Common myeloid progenitor, CD34-positive (primary cell): Measurements from ENCODE around the gene PPP1R3F.
"Not testable (repeated sequence)": the region's sequence is repeated elsewhere in the genome, so short reads cannot be mapped to it uniquely, and the experiment has no call there.

ENCODE experiments used
- CTCF ChIA-PET: fragments of 350-600 bp; sonication (Branson Sonifier 250); formaldehyde crosslinking; loops from one replicate; lab custom pipeline; 2021; ENCODE audit warnings: antibody characterized with exemption; lab: Charles Lee
- POLR2A ChIA-PET: fragments of 350-600 bp; sonication (Branson Sonifier 250); formaldehyde crosslinking; loops from one replicate; lab custom pipeline; 2021; ENCODE audit warnings: antibody characterized with exemption; lab: Charles Lee
- DNase-seq, 3 donors: peaks; one replicate each; pipeline versions ENCODE4 v3.0.0 to v3.0.0-alpha.2; 2013
- H3K27ac ChIP-seq, 2 experiments: 1 replicate in 1 of 2; 2 replicates in 1 of 2; pipeline ENCODE4 v1.7.0; 2013; ENCODE audit warnings: inconsistent platforms in 2 of 2, low read length in 2 of 2, mild to moderate bottlenecking in 2 of 2, low read depth in 1 of 2, moderate library complexity in 1 of 2; ENCODE audit not compliant: severe bottlenecking in 2 of 2, insufficient read depth in 1 of 2, poor library complexity in 1 of 2
- H3K27me3 ChIP-seq, 5 experiments: replicated peaks in 2 of 5; 1 replicate in 3 of 5; 2 replicates in 2 of 5; pipeline versions ENCODE4 v1.6.1 to v1.7.0; 2013; ENCODE audit warnings: low read length in 4 of 5, mild to moderate bottlenecking in 2 of 5, moderate library complexity in 2 of 5, inconsistent platforms in 1 of 5; ENCODE audit not compliant: insufficient read depth in 5 of 5, control insufficient read depth in 4 of 5
- H3K36me3 ChIP-seq, 4 experiments: 1 replicate in 2 of 4; 2 replicates in 2 of 4; pipeline versions ENCODE4 v1.6.1 to v1.7.0; 2013; ENCODE audit warnings: low read length in 3 of 4, control low read depth in 1 of 4, mild to moderate bottlenecking in 1 of 4; ENCODE audit not compliant: control insufficient read depth in 4 of 4, insufficient read depth in 4 of 4
- H3K4me1 ChIP-seq, 4 experiments: 1 replicate in 3 of 4; 2 replicates in 1 of 4; pipeline versions ENCODE4 v1.6.1 to v1.7.1; 2013; ENCODE audit warnings: low read length in 3 of 4, mild to moderate bottlenecking in 3 of 4, control low read depth in 1 of 4, inconsistent platforms in 1 of 4, moderate library complexity in 1 of 4; ENCODE audit not compliant: control insufficient read depth in 4 of 4, insufficient read depth in 4 of 4; ENCODE audit errors: control extremely low read depth in 1 of 4
- H3K4me3 ChIP-seq, 7 experiments: 1 replicate in 4 of 7; 2 replicates in 3 of 7; pipeline versions ENCODE4 v1.5.1 to v1.7.0; 2013; ENCODE audit warnings: mild to moderate bottlenecking in 7 of 7, low read length in 6 of 7, moderate library complexity in 6 of 7, inconsistent platforms in 2 of 7, low read depth in 2 of 7, control low read depth in 1 of 7; ENCODE audit not compliant: insufficient read depth in 4 of 7, control insufficient read depth in 1 of 7; ENCODE audit errors: extremely low read depth in 1 of 7
- H3K9me3 ChIP-seq, 5 experiments: 1 replicate in 4 of 5; 2 replicates in 1 of 5; pipeline versions ENCODE4 v1.6.1 to v1.7.1; 2013; ENCODE audit warnings: low read length in 4 of 5, mild to moderate bottlenecking in 2 of 5, inconsistent platforms in 1 of 5, low read depth in 1 of 5, moderate library complexity in 1 of 5; ENCODE audit not compliant: control insufficient read depth in 4 of 5, insufficient read depth in 2 of 5; ENCODE audit errors: control extremely low read depth in 1 of 5
- WGBS: methylation state at CpG from one replicate; pipeline ENCODE4 v1.1.5; 2013; ENCODE audit not compliant: insufficient coverage; 5-methylcytosine and 5-hydroxymethylcytosine counted together

Gene PPP1R3F

GRCh38 chrX:49309401-49309981, 39.9 kb downstream of the PPP1R3F start:
- Histone ChIP-seq H3K9me3 (no peaks in the 10 kb centered on the region), H3K4me1 (peaks cover 0 to 18% (median 5%) of the 10 kb centered on the region in 4 experiments), H3K36me3 (no peaks in the 10 kb centered on the region), H3K4me3 (peak overlapping the region in 5 of 7 experiments; percentile 25 to 70 (median 44)), H3K27me3 (peaks cover 0 to 3% (median 0%) of the 10 kb centered on the region in 5 experiments), H3K27ac (peak overlapping the region; percentile 27 to 71)
- CTCF ChIA-PET, result interaction anchor here (1.4 kb wide), 1 partner anchor 18 kb away, joined by 3 read pairs; no protein-coding TSS in a partner anchor
- 23% methylated on average over 4 of the region's 8 CpGs for WGBS
- DNase-seq, result peak in 2 of 3 donors; percentile 39 to 55
- POLR2A ChIA-PET, result no interaction called here

- Histone ChIP-seq H3K4me1 (peaks cover 0 to 18% (median 5%) of the 10 kb centered on the region in 4 experiments), H3K27ac (no peak overlapping the region), H3K27me3 (peaks cover 0 to 3% (median 0%) of the 10 kb centered on the region in 5 experiments), H3K36me3 (no peaks in the 10 kb centered on the region), H3K9me3 (no peaks in the 10 kb centered on the region), H3K4me3 (no peak overlapping the region)
- 90% methylated on average over 14 of the region's 18 CpGs for WGBS
- CTCF ChIA-PET, result no interaction called here
- POLR2A ChIA-PET, result no interaction called here
- no peak for DNase-seq
Observed at GRCh38 chrX:49310371-49310770, 40.8 kb downstream of the PPP1R3F start.

DNA sequence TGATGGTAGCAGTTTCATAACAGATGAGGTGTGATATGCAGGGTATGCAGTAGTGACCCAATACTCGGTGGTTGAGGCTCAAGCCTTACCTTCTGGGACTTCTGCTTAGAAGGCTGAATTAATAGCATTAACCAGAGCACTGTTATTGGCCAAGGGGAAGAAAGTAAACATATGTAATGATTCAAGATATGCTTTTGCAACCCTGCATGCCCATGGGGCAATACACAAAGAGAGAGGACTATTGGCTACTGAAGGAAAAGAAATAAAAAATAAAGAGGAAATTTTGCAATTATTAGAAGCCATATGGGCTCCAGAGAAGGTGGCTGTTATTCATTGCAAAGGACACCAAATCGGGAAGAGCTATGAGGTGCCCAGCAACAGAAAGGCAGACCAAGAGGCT, 42.6 kb downstream of the PPP1R3F start:
- no peaks in the 10 kb centered on the region for H3K9me3 ChIP-seq
- H3K4me1 ChIP-seq, result peaks cover 0 to 18% (median 5%) of the 10 kb centered on the region in 4 experiments
- POLR2A ChIA-PET, result no interaction called here
- H3K36me3 ChIP-seq, result no peaks in the 10 kb centered on the region
- no peak for DNase-seq
- CTCF ChIA-PET, result no interaction called here
- WGBS, result 88% methylated on average over 2 of the region's 2 CpGs
- peaks cover 0 to 3% (median 0%) of the 10 kb centered on the region in 5 experiments for H3K27me3 ChIP-seq
- no peak overlapping the region for H3K4me3 ChIP-seq
- H3K27ac ChIP-seq, result no peak overlapping the region

GRCh38 chrX:49316085-49316484, 46.5 kb downstream of the PPP1R3F start:
- 96% methylated on average over 3 of the region's 4 CpGs for WGBS
- H3K4me3 ChIP-seq, result no peak overlapping the region
- no peaks in the 10 kb centered on the region for H3K4me1 ChIP-seq
- H3K36me3 ChIP-seq, result no peaks in the 10 kb centered on the region
- DNase-seq, result peak in 1 of 3 donors; percentile 8
- CTCF ChIA-PET, result no interaction called here
- H3K27me3 ChIP-seq, result no peaks in the 10 kb centered on the region
- H3K9me3 ChIP-seq, result no peaks in the 10 kb centered on the region
- POLR2A ChIA-PET, result no interaction called here
- no peak overlapping the region for H3K27ac ChIP-seq

GRCh38 chrX:49321737-49322136, 52.1 kb downstream of the PPP1R3F start, which contains the start of gene GAGE12J:
GAGE12J (plus strand) TSS chrX:49322037; CDS start chrX:49323194, 1,157 bp downstream.
- H3K4me1 ChIP-seq, H3K27ac ChIP-seq, CTCF ChIA-PET, H3K4me3 ChIP-seq, H3K9me3 ChIP-seq, DNase-seq, H3K36me3 ChIP-seq, POLR2A ChIA-PET, H3K27me3 ChIP-seq: not testable (repeated sequence)
- no CpG with 5 or more reads among the region's 16 CpGs for WGBS

- H3K4me3 ChIP-seq, H3K4me1 ChIP-seq, H3K9me3 ChIP-seq, DNase-seq, POLR2A ChIA-PET, H3K27ac ChIP-seq, H3K36me3 ChIP-seq, H3K27me3 ChIP-seq, CTCF ChIA-PET: not testable (repeated sequence)
- no CpG with 5 or more reads among the region's 27 CpGs for WGBS
Observed at GRCh38 chrX:49322266-49322665, 52.7 kb downstream of the PPP1R3F start.

DNA sequence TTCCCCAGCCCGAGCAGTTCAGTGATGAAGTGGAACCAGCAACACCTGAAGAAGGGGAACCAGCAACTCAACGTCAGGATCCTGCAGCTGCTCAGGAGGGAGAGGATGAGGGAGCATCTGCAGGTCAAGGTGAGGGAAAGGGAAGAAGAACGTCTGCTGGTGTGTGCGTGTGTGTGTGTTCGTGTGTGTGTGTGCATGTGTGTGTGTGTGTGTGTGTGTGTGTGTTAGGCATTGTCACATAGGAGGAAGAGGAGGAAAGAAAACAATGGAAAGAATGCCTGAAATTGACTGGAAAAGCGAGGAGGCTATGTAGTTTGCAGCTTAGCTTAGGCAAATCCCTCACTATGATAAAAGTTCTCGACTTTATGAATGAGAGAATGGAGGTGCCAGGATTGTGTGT, 54.1 kb downstream of the PPP1R3F start:
- H3K4me3 ChIP-seq, H3K4me1 ChIP-seq, H3K27me3 ChIP-seq, CTCF ChIA-PET, H3K36me3 ChIP-seq, DNase-seq, H3K27ac ChIP-seq, H3K9me3 ChIP-seq, POLR2A ChIA-PET: not testable (repeated sequence)
- no CpG with 5 or more reads among the region's 7 CpGs for WGBS
